BLaER1 (cell line): ENCODE results near the gene HTR4.

Source experiments
- H3K27ac ChIP-seq: shearing (Covaris generic); formaldehyde crosslinking; 2 replicates; pipeline ENCODE4 v1.8.1; 2022
- H3K27me3 ChIP-seq: shearing (Covaris generic); formaldehyde crosslinking; 2 replicates; pipeline ENCODE4 v1.8.1; 2022
- H3K36me3 ChIP-seq: shearing (Covaris generic); formaldehyde crosslinking; 2 replicates; pipeline ENCODE4 v1.8.1; 2022
- H3K4me1 ChIP-seq: shearing (Covaris generic); formaldehyde crosslinking; 2 replicates; pipeline ENCODE4 v1.8.1; 2022
- H3K4me2 ChIP-seq: shearing (Covaris generic); formaldehyde crosslinking; 2 replicates; pipeline ENCODE4 v1.8.1; 2022
- H3K4me3 ChIP-seq: shearing (Covaris generic); formaldehyde crosslinking; 2 replicates; pipeline ENCODE4 v1.8.1; 2022
- H3K9ac ChIP-seq: shearing (Covaris generic); formaldehyde crosslinking; 2 replicates; pipeline ENCODE4 v1.8.1; 2022
- H3K9me3 ChIP-seq: shearing (Covaris generic); formaldehyde crosslinking; 2 replicates; pipeline ENCODE4 v1.8.1; 2022
- H4K20me1 ChIP-seq: shearing (Covaris generic); formaldehyde crosslinking; 2 replicates; pipeline ENCODE4 v1.8.1; 2022
- Cebpa-rat ChIP-seq: shearing (Covaris generic); IDR thresholded peaks from 2 replicates; pipeline ENCODE4 v1.8.1; 2022

HTR4 gene, protein sequence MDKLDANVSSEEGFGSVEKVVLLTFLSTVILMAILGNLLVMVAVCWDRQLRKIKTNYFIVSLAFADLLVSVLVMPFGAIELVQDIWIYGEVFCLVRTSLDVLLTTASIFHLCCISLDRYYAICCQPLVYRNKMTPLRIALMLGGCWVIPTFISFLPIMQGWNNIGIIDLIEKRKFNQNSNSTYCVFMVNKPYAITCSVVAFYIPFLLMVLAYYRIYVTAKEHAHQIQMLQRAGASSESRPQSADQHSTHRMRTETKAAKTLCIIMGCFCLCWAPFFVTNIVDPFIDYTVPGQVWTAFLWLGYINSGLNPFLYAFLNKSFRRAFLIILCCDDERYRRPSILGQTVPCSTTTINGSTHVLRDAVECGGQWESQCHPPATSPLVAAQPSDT

DNA sequence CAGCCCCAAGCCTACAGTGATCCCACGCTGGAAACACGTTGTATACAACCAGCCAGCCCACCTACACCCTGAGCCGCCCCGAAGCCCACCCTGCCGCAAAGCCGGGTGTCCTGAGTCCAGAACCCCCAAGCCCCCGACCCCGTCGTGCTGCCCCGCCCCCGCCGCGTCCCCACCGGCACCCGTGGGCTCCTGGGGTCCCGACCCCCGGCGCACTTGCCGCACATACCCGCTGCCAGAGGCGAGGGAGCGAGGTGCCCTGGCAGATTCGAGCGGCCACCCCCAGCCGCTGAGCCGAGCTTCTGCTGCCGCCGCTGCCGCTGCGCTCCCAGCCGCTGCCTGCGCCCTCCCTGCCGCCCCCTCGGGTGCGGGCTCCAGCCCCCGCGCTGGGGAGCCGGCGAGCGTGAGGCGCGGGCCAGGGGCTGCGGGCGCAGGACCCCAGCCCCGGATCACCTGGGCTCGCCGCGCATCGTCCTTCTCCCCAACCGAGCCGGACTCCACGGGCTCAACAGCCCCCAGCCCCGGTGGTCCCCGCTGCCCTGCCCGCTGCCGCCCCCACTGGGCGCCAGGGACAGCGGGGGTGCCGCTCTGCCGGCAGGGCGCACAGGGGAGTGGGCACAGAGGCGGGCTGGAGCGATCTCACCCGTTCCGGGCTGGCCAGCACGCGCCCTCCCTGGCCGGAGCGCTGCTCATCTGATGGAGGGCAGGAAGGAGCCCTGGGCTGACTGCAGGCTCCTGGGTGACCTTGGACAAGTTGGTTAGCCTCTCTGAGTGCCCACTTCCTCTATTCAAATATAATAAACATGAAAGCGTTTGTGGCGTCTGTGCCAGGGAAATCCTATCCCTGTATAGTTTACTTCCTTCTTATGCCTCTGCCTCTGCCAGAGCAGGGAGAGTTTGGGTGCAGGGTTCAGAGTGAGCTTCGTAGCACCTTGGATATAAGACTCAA is at the start of gene HTR4:
HTR4 (minus strand) TSS at position 692 of the 946 bp plus-strand sequence. CDS start 17,513 bp downstream, outside the sequence.
- no peak for TF ChIP-seq Cebpa-rat
- Histone ChIP-seq H3K27ac (no peak within 1 kb of the TSS), H4K20me1 (no peaks in the 10 kb centered on the region), H3K27me3 (no peaks in the 10 kb centered on the region), H3K4me3 (no peak within 1 kb of the TSS), H3K36me3 (no peaks in the 10 kb centered on the region), H3K4me1 (no peaks in the 10 kb centered on the region), H3K9me3 (peaks cover 6% of the 10 kb centered on the region; the same call in 1 of the 2 replicates), H3K9ac (no peak within 1 kb of the TSS), H3K4me2 (no peak within 1 kb of the TSS)

DNA sequence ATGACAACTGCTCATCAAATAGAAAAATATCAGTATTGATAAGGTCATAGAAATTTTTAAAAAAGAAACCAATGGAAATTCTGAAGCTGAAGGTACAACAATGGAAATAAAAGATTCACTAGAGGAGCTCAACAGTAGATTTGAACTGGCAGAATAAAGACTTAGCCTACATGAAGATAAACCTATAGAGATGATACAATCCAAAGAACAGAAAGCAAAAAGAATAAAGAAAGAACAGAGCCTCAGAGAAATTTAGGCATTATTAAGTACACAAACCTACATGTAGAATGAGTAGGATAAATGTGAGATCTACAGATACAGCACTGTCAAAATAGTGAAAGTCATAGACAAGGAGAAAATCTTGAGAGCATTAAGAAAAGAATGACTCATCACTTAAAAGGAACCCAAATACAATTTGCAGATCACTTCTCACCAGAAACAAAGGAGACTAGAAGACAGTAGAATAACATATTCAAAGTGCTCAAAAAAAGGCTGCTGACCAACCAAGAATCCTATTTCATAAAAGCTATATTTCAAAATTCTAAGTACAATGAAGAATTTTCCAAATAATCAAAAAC is 47.8 kb upstream of the HTR4 start:
- Histone ChIP-seq H3K4me3 (no peak overlapping the region), H3K27ac (no peak overlapping the region), H3K4me1 (no peaks in the 10 kb centered on the region), H3K27me3 (no peaks in the 10 kb centered on the region), H3K9me3 (no peaks in the 10 kb centered on the region), H4K20me1 (no peaks in the 10 kb centered on the region), H3K4me2 (no peak overlapping the region), H3K9ac (no peak overlapping the region), H3K36me3 (no peaks in the 10 kb centered on the region)
- no peak for TF ChIP-seq Cebpa-rat

DNA sequence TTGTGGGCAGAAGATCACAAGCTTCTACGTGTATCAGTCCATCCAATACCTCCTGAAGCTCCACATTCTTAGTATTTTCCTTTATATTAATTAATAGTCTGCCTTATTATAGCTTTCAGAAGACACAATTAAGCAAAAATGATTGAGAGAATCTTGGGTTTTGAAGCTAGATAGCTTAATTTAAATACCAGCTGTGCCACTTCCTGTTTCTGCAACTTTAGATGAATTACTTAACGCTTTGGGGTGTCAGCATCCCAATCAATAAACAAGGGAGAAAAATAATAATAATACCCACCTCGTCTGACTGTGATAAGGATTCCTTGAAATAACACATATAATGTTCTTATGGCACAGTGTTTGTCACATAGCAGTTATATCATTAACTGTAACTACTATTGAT is 44.7 kb upstream of the HTR4 start:
- Histone ChIP-seq H4K20me1 (no peaks in the 10 kb centered on the region), H3K9ac (no peak overlapping the region), H3K9me3 (no peaks in the 10 kb centered on the region), H3K4me3 (no peak overlapping the region), H3K36me3 (no peaks in the 10 kb centered on the region), H3K27ac (no peak overlapping the region), H3K4me1 (no peaks in the 10 kb centered on the region), H3K4me2 (no peak overlapping the region), H3K27me3 (no peaks in the 10 kb centered on the region)
- TF ChIP-seq Cebpa-rat, result no peak

DNA sequence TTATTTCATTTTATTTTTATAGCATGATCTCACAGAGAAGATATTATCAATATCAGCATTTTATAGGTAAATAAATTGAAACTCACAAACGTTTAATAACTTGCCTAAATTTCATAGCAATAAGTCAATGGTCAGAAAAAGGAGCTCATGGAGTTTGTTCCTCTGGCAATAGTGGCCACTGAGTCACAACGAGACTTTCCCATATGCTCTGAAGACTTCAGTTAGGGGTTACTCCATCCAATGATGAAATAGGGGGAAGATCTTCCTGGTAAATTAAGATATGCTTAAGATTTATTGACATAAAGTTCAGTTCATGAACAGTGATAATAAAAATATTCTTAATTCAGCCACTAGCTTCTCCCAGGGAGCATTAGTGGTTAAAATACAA is 43.5 kb upstream of the HTR4 start:
- H3K27me3 ChIP-seq, result no peaks in the 10 kb centered on the region
- no peak for TF ChIP-seq Cebpa-rat
- H3K4me1 ChIP-seq, result no peaks in the 10 kb centered on the region
- H3K9ac ChIP-seq, result no peak overlapping the region
- H3K36me3 ChIP-seq, result no peaks in the 10 kb centered on the region
- H3K27ac ChIP-seq, result no peak overlapping the region
- H3K4me3 ChIP-seq, result no peak overlapping the region
- H3K4me2 ChIP-seq, result no peak overlapping the region
- H3K9me3 ChIP-seq, result no peaks in the 10 kb centered on the region
- no peaks in the 10 kb centered on the region for H4K20me1 ChIP-seq

DNA sequence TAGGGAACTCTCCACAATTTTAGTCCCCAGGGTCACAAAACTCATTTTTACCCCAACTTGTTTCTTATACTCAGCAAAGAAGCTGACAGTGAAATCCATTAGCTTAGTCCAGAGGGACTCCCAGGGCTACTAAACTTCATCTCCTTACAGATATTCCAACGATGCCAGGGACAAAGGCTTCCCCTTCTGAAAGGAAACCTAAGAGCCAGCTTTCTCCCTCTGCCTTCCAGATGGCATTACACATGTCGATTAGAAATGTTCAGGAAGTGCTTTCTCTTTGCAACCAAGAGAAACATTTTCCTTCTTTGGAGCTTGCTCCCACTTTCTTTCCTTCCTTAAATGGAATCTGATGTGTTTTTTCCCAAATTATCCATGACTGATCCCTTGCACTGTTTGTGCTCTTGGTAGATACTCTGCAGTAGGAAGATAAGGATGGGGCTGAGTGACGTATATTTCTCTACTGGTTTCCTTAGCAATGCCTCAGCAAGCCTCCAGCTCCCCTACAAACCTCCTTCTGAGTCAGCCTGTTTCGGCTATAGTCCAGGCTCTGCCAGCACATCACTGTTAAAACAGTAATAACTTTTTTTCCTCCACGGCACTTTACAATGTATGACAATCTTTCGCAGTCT is 43.0 kb upstream of the HTR4 start:
- no peaks in the 10 kb centered on the region for H4K20me1 ChIP-seq
- TF ChIP-seq Cebpa-rat, result no peak
- no peaks in the 10 kb centered on the region for H3K9me3 ChIP-seq
- no peaks in the 10 kb centered on the region for H3K4me1 ChIP-seq
- H3K27me3 ChIP-seq, result no peaks in the 10 kb centered on the region
- no peak overlapping the region for H3K27ac ChIP-seq
- H3K4me3 ChIP-seq, result no peak overlapping the region
- no peak overlapping the region for H3K9ac ChIP-seq
- H3K36me3 ChIP-seq, result no peaks in the 10 kb centered on the region
- no peak overlapping the region for H3K4me2 ChIP-seq

DNA sequence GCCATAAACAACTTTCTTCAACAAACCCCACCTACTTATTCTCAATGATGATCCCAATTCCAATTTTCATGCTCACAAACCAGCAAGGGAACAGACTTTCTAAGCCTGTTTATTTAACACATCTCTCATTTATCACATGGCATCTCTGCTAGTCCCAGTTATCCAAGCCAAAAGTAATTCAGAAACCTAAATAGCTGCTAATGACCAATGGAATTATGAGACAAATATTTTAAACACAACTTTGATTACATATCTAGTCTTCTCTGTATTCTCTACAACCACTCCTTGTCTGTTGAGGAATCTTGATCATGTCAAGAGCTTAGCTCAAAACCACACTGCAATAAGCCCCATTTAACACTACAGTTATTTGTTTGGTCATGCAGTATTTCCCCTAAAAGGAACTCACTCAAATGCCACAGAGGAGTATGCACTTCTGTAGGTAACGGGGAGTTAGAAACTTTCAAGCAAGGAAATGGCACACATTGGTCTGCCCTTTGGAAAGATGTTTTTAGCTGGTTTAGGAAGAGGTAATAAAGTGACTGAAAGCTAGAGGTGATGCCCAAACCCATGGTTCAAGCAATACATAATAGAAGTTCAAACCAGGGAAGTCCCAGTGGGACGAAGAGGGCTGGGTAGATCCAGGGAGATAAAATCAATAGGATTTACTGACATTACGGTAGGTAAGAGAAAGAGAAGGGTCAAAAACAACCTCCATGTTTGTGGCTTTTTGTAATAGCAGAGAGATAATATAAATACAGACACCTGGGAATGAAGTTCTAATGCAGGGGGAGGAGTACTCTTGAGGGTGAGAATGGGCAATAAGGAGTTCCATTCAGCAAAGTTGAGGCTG is 42.1 kb upstream of the HTR4 start:
- no peaks in the 10 kb centered on the region for H3K36me3 ChIP-seq

DNA sequence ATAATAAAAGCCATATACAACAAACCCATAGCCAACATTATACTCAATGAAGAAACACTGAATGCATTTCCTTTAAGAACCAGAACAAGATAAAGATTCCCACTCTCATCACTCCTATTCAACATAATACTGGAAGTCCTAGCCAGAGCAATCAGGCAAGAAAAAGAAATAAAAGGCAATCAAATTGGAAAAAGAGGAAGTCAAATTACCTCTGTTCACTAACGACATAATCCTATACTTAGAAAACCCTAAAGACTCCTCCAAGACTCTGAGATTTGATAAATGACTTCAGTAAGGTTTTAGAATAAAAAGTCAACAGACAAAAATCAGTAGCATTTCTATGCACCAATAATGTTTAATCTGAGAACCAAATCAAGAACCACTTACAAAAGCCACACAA is 36.6 kb upstream of the HTR4 start:
- Histone ChIP-seq H3K4me3 (no peak overlapping the region), H3K27me3 (no peaks in the 10 kb centered on the region), H3K27ac (no peak overlapping the region), H4K20me1 (no peaks in the 10 kb centered on the region), H3K9ac (no peak overlapping the region), H3K36me3 (no peaks in the 10 kb centered on the region), H3K4me2 (no peak overlapping the region), H3K4me1 (no peaks in the 10 kb centered on the region), H3K9me3 (peaks cover 15% of the 10 kb centered on the region; the same call in 1 of the 2 replicates)
- TF ChIP-seq Cebpa-rat, result no peak

More for the DNA sequence above, 42.1 kb upstream of the HTR4 start:
- H3K4me2 ChIP-seq, result no peak overlapping the region
- H3K27ac ChIP-seq, result no peak overlapping the region
- H3K9me3 ChIP-seq, result no peaks in the 10 kb centered on the region
- no peak for TF ChIP-seq Cebpa-rat
- no peaks in the 10 kb centered on the region for H3K27me3 ChIP-seq
- no peak overlapping the region for H3K4me3 ChIP-seq
- no peaks in the 10 kb centered on the region for H3K4me1 ChIP-seq
- H3K9ac ChIP-seq, result no peak overlapping the region
- no peaks in the 10 kb centered on the region for H4K20me1 ChIP-seq

DNA sequence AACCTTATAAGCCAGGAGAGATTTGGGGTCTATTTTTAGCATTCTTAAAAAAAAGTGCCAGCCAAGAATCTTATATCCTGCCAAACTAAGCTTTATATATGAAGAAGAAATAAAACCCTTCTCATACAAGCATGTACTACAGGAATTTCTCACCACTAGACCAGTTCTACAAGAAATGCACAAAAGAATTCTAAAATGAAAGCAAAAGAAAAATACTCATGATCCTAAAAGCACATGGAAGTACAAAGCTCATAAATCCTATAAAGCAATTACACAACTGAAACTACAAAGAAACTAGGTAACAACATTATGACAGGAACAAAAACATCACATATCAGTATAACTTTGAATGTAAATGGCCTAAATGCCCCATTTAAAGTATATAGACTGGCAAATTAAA is 34.5 kb upstream of the HTR4 start:
- H3K9me3 ChIP-seq, result peaks cover 15% of the 10 kb centered on the region; the same call in 1 of the 2 replicates
- H3K9ac ChIP-seq, result no peak overlapping the region
- no peak overlapping the region for H3K4me2 ChIP-seq
- H3K4me1 ChIP-seq, result no peaks in the 10 kb centered on the region
- no peak overlapping the region for H3K4me3 ChIP-seq
- no peak for TF ChIP-seq Cebpa-rat
- no peak overlapping the region for H3K27ac ChIP-seq
- no peaks in the 10 kb centered on the region for H3K27me3 ChIP-seq
- no peaks in the 10 kb centered on the region for H3K36me3 ChIP-seq
- no peaks in the 10 kb centered on the region for H4K20me1 ChIP-seq

DNA sequence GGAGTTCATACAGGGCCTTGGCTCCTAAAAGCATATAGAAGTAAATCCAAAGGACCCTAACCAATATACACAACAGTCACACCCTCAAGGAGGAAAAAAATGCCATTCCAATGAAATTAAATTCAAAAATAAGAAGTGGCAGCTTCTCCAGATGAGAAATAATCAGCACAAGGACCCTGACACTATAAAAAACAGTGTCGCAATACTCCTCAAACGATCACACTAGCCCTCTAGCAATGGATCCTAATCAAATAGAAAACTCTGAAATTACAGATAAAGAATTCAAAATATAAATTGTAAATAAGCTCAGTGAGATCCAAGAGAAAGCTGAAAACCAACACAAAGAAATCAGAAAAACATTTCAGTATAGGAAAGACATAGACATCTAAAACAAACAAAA is 33.5 kb upstream of the HTR4 start:
- Histone ChIP-seq H3K4me1 (no peaks in the 10 kb centered on the region), H4K20me1 (no peaks in the 10 kb centered on the region), H3K4me3 (no peak overlapping the region), H3K27me3 (no peaks in the 10 kb centered on the region), H3K9ac (no peak overlapping the region), H3K4me2 (no peak overlapping the region), H3K9me3 (peaks cover 15% of the 10 kb centered on the region; the same call in 1 of the 2 replicates), H3K27ac (no peak overlapping the region), H3K36me3 (no peaks in the 10 kb centered on the region)
- no peak; the same call in 1 of the 2 replicates for TF ChIP-seq Cebpa-rat
